Body of pancreas (tissue), 4 donors: ENCODE data around the gene ZAP70.

Experiments
- CTCF ChIP-seq, 7 experiments: fragments of 450-650 bp in 4 of 7; fragments of 200-600 bp in 3 of 7; sonication (generic) in 3 of 7; IDR thresholded peaks; one replicate each; pipeline ENCODE4 v1.5.1; 2016 to 2019; ENCODE audit warnings: antibody characterized with exemption in 7 of 7
- POLR2A ChIP-seq, 3 donors: fragments of 450-650 bp; IDR thresholded peaks; one replicate each; pipeline ENCODE4 v1.6.1; 2016; ENCODE audit warnings: antibody characterized with exemption in 3 of 3, mild to moderate bottlenecking in 2 of 3

- TF ChIP-seq POLR2A (IDR thresholded peaks at IDR 0.05) = no peak
- TF ChIP-seq CTCF (IDR thresholded peaks at IDR 0.05) = no peak
Measured at GRCh38 chr2:97702731-97703470, 10.5 kb upstream of the ZAP70 start.
